Right lobe of liver (tissue), 6 donors: Measurements from ENCODE around the gene CD226. TPM values are rescaled to one million over a fixed set of nuclear protein-coding genes. Genes with fewer than 3 reads are reported as not detected.

ENCODE experiments used
- ATAC-seq, 4 donors: fragments of 200-7000 bp; cut with Tn5 transposase; one replicate each; pipeline ENCODE4 v1.9.1; 2020; ENCODE audit warnings: mild to moderate bottlenecking in 4 of 4, moderate library complexity in 4 of 4
- DNase-seq, 3 donors: peaks; one replicate each; pipeline ENCODE4 v3.0.0-alpha.2; 2020
- H3K27ac ChIP-seq, 3 donors: fragments of 200-600 bp; one replicate each; pipeline ENCODE4 v1.8.0; 2022
- H3K27me3 ChIP-seq, 2 donors: fragments of 200-600 bp; one replicate each; pipeline ENCODE4 v1.8.0; 2022
- H3K36me3 ChIP-seq, 4 donors: fragments of 200-600 bp; sonication (generic) in 1 of 4; one replicate each; pipeline versions ENCODE4 v1.5.1 to v1.8.0; 2017 to 2022; ENCODE audit warnings: control low read depth in 1 of 4
- H3K4me1 ChIP-seq, 4 donors: fragments of 200-600 bp; sonication (generic) in 1 of 4; one replicate each; pipeline versions ENCODE4 v1.5.1 to v1.8.0; 2017 to 2022; ENCODE audit warnings: control low read depth in 1 of 4
- H3K4me3 ChIP-seq, 3 donors: fragments of 200-600 bp; one replicate each; pipeline ENCODE4 v1.8.0; 2022
- H3K9me3 ChIP-seq, 4 donors: fragments of 200-600 bp; sonication (generic) in 1 of 4; one replicate each; pipeline versions ENCODE4 v1.5.1 to v1.8.0; 2017 to 2022; ENCODE audit warnings: control low read depth in 1 of 4
- POLR2A ChIP-seq: fragments of 450-650 bp; IDR thresholded peaks from one replicate; pipeline ENCODE4 v1.6.1; 2017; ENCODE audit warnings: antibody characterized with exemption, mild to moderate bottlenecking
- WGBS: methylation state at CpG from one replicate; pipeline ENCODE4 v1.1.6; 2018; ENCODE audit warnings: low coverage, low lambda C conversion rate; ENCODE audit not compliant: insufficient coverage; ENCODE audit errors: missing lambda C conversion rate; 5-methylcytosine and 5-hydroxymethylcytosine counted together
- intact Hi-C, 2 donors: fragments of 100-400 bp; cut with DNase I; formaldehyde crosslinking; loops; one replicate each; pipeline versions ENCODE4 v1.11.2 to v1.14.1; 2022
- total RNA-seq, 6 experiments: library from RNA; depleted of rRNA in 2 of 6; stranded (reverse); fragments of >200 nt in 2 of 6; fragmentation: NEBNext Ultra II Directional in 3 of 6; extraction: Animal tissue kit (Norgen Biotek cat#: 25700) in 3 of 6; gene quantifications; one replicate each; pipeline versions ENCODE4 v1.1.0 to v1.2.4, GENCODE V29; 2016 to 2023
- TF ChIP-seq, protein P1 (sequence below), 4 donors: fragments of 200-600 bp in 3 of 4; fragments of 450-650 bp in 1 of 4; IDR thresholded peaks; one replicate each; pipeline versions ENCODE4 v1.5.1 to v1.8.0; 2016 to 2022; ENCODE audit warnings: antibody characterized with exemption in 4 of 4, mild to moderate bottlenecking in 2 of 4
- donor health status: DM: no; HTN: yes; CAD: no.
- donor health status: DM: no; HTN: no; CAD: no.
- donor health status: DM: no; HTN: no; CAD: no.
- donor health status: DM: no; HTN: yes; CAD: no.
- donor health status: DM: no; HTN: yes; CAD: no.

Gene CD226
- total RNA-seq, 6 experiments from 2014 or later: 0.68 to 3.8 (median 2.1) TPM

DNA sequence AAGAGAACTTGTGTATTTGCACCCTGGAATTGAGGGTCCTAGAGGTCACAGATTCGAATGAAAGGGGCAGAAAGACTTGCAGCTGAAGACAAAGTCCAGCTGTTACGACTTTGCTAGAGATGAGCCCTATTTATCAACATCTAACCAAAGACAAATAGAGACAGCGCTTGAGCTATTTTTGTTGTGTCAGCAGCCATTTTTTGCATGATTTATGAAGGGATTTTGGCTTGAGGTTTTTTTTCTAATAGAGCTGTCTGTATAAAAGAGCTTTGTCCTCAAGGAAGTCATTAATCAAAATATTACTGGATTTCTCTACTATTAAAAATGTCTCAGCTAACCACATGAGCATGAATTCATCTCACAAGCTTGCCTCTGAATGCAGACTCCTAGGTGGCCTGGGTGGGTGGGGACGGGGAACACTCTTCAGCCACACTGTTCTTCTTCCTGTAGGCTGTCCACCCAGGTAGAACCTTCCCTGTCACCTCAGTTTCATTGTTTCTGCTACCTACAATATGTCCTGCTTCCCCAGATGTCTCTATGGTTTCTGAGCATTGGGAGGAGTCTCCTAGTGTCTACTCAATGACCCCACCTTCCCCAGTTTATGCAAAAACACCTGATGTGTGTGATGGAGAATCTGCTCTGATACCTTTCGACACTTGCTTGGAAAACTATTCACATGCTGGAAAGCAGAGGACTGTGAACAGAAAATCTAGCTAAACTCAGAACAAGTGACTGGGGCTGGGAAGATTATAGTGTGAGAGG lies 7.2 kb upstream of the CD226 start:
- no peak for ATAC-seq
- no peak for DNase-seq
- H3K36me3 ChIP-seq: no peaks in the 10 kb centered on the region
- intact Hi-C loops: no loop called here
- TF ChIP-seq POLR2A: no peak
- TF ChIP-seq, protein P1, sequence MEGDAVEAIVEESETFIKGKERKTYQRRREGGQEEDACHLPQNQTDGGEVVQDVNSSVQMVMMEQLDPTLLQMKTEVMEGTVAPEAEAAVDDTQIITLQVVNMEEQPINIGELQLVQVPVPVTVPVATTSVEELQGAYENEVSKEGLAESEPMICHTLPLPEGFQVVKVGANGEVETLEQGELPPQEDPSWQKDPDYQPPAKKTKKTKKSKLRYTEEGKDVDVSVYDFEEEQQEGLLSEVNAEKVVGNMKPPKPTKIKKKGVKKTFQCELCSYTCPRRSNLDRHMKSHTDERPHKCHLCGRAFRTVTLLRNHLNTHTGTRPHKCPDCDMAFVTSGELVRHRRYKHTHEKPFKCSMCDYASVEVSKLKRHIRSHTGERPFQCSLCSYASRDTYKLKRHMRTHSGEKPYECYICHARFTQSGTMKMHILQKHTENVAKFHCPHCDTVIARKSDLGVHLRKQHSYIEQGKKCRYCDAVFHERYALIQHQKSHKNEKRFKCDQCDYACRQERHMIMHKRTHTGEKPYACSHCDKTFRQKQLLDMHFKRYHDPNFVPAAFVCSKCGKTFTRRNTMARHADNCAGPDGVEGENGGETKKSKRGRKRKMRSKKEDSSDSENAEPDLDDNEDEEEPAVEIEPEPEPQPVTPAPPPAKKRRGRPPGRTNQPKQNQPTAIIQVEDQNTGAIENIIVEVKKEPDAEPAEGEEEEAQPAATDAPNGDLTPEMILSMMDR (IDR thresholded peaks at IDR 0.05): no peak
- no peaks in the 10 kb centered on the region for H3K9me3 ChIP-seq
- H3K4me3 ChIP-seq: no peak overlapping the region
- no peaks in the 10 kb centered on the region for H3K27me3 ChIP-seq
- H3K27ac ChIP-seq: no peak overlapping the region
- no peaks in the 10 kb centered on the region for H3K4me1 ChIP-seq
- WGBS: 40% methylated on average over 4 of the region's 5 CpGs

DNA sequence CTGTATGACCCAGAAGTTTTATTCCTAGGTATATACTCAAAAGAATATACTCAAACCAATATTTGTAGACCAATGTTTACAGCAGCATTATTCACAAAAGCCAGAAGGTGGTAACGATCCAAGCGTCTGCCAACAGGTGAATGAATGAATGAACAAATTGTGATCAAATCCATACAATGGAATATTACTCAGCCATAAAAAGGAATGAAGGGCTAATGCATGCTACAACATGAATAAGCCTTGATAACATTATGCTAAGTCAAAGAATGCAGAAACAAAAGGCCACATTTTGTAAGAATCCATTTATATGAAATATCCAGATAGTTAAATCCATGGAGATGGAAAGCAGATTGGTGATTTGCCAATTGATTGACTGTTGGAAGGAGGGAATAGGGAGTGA lies 5.5 kb upstream of the CD226 start:
- 91% methylated on average over 2 of the region's 2 CpGs for WGBS
- DNase-seq (no peak), ATAC-seq (no peak)
- H3K4me3 ChIP-seq: no peak overlapping the region
- no peaks in the 10 kb centered on the region for H3K9me3 ChIP-seq
- H3K27me3 ChIP-seq: no peaks in the 10 kb centered on the region
- H3K27ac ChIP-seq: no peak overlapping the region
- TF ChIP-seq, protein P1 (IDR thresholded peaks at IDR 0.05): no peak
- TF ChIP-seq POLR2A: no peak
- intact Hi-C loops: no loop called here
- no peaks in the 10 kb centered on the region for H3K4me1 ChIP-seq
- H3K36me3 ChIP-seq: no peaks in the 10 kb centered on the region

DNA sequence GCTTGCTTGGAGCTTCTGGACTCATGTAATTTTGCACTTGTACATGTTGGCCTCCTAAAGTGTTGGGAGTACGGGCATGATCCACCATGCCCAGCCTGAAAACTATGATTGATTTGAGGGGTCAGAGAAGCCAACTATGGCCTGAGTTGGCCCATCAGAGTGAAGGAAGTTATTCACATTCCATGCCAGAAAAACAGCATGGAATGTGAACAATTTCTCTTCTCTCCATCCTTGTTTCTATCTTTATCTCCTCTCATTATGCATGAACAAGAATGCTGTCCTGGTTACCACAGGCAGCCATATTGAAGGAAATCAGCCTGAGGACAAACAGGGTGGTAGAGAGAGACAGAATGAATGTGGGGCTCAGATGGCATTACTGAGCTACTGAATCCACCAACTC lies 3.5 kb upstream of the CD226 start:
- WGBS: 56% methylated on average over 1 of the region's 1 CpG
- Histone ChIP-seq H3K36me3 (no peaks in the 10 kb centered on the region), H3K4me3 (no peak overlapping the region), H3K27me3 (no peaks in the 10 kb centered on the region), H3K27ac (no peak overlapping the region), H3K9me3 (no peaks in the 10 kb centered on the region), H3K4me1 (no peaks in the 10 kb centered on the region)
- no peak for TF ChIP-seq POLR2A
- TF ChIP-seq, protein P1 (IDR thresholded peaks at IDR 0.05): no peak
- intact Hi-C loops: no loop called here
- ATAC-seq (no peak), DNase-seq (no peak)

DNA sequence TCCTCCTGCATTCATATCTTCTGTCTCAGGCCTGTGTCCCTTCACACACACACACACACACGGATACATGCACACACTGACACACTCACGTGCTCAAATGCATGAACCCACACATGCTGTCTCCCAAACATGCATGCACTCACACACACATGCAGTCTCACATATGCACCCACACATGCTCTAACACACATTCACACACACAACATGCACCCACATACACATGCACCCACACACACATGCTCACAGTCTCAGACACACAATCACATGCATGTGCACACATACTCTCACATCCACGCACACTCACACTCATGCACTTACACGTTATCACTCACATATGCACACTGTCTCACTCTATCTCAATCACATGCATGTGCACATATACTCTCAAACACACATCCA lies 1.9 kb upstream of the CD226 start:
- ATAC-seq (no peak), DNase-seq (no peak)
- TF ChIP-seq POLR2A: no peak
- TF ChIP-seq, protein P1 (IDR thresholded peaks at IDR 0.05): no peak
- H3K4me1 ChIP-seq: no peaks in the 10 kb centered on the region
- H3K9me3 ChIP-seq: no peaks in the 10 kb centered on the region
- H3K36me3 ChIP-seq: no peaks in the 10 kb centered on the region
- intact Hi-C loops: no loop called here
- WGBS: 86% methylated on average over 4 of the region's 4 CpGs
- no peak overlapping the region for H3K27ac ChIP-seq
- no peaks in the 10 kb centered on the region for H3K27me3 ChIP-seq
- no peak overlapping the region for H3K4me3 ChIP-seq
